Uterus (tissue), 2 donors: ENCODE results near the gene MAP3K14.

Experiments
- CTCF ChIP-seq, 4 experiments: fragments of 200-600 bp in 2 of 4; fragments of 450-650 bp in 2 of 4; sonication (generic) in 2 of 4; IDR thresholded peaks; one replicate each; pipeline ENCODE4 v1.5.1; 2016 to 2019; ENCODE audit warnings: antibody characterized with exemption in 4 of 4, mild to moderate bottlenecking in 2 of 4, moderate library complexity in 1 of 4
- POLR2A ChIP-seq, 2 donors: fragments of 450-650 bp; IDR thresholded peaks; one replicate each; pipeline ENCODE4 v1.6.1; 2016; ENCODE audit warnings: antibody characterized with exemption in 2 of 2, mild to moderate bottlenecking in 1 of 2, moderate library complexity in 1 of 2

GRCh38 chr17:45222014-45222288, 94.9 kb downstream of the MAP3K14 start:
- TF ChIP-seq CTCF (IDR thresholded peaks at IDR 0.05) (no peak), POLR2A (IDR thresholded peaks at IDR 0.05) (no peak)
